Measurements from ENCODE around the gene GNG10.
A peak's percentile ranks its signal among the peaks of the same experiment; 100 is the strongest.
"Not testable (repeated sequence)": the region's sequence is repeated elsewhere in the genome, so short reads cannot be mapped to it uniquely, and the experiment has no call there.

Gene GNG10

DNA sequence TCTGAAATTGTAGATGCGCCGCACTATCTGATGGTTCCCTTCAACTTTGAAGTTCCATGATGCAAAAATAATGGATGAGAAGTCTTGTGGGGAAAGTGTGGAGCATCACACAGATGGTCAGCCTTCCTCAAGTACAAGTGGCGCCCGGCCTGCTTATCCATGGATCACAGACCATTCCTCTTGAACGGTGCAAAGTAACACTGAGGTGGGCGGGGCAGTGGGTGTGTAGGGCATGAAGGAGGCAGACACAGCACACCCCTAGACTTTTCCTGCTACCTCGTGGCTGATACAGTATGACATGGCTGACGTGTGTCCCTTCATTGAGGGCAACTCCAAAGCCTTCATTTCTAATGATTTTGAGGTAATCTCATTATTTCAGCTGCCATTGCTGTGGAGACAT is 2.5 kb upstream of the GNG10 start:
- DNase-seq, result no peak

DNA sequence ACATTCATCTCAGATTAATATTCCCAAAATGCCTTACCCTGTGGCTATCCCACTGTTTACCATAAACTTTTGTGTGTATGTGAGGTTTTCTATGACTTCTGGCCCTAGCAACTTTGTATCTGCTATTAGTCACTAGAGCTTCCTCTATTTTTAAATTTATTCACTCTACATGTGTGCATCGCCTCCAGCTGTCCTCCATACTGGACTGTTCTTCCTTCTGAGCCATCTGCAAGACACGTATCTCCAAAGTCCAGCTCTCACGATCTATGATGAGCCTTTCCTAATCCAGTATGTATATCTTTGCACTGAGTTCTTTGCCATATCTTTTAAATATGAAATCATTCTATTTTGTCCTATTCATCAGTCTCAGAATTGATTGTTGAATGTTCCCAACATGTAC is 1.7 kb upstream of the GNG10 start:
- DNase-seq, result no peak

DNA sequence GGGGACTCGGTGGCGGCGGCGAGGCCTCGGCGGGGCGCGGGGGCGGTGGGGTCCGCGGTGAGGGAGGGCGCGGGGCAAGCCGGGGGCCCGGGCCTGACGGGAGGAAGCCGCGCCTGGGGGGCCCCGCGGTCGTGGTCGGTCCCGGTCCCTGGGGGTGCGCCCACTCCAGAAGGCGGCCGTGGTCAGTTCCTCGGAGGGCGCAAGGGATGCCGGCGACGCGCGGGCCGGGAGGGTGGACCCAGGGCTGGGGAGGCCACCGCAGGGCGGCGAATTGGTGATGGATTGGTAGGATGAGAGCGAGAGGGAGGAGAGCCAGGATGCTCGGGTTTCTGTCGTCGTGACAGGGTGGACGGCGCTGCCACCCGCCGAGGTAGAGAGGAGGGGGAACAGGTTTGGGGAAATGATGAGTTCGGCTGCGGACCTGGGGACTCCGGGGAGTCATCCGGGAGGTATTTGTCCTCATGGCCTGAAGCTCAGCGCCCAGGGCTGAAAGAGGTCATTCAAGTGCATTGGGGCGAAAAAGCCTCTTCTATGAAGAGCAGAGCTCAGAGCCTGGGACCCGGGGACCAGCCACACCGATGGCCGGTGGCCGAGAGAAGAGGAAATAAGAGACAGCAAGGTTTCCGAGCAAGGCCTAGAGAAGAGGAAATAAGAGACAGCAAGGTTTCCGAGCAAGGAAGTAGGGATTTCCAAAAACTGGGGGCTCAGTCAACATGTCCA is 557 bp downstream of the GNG10 start:
- DNase-seq, result peak; percentile 5

DNA sequence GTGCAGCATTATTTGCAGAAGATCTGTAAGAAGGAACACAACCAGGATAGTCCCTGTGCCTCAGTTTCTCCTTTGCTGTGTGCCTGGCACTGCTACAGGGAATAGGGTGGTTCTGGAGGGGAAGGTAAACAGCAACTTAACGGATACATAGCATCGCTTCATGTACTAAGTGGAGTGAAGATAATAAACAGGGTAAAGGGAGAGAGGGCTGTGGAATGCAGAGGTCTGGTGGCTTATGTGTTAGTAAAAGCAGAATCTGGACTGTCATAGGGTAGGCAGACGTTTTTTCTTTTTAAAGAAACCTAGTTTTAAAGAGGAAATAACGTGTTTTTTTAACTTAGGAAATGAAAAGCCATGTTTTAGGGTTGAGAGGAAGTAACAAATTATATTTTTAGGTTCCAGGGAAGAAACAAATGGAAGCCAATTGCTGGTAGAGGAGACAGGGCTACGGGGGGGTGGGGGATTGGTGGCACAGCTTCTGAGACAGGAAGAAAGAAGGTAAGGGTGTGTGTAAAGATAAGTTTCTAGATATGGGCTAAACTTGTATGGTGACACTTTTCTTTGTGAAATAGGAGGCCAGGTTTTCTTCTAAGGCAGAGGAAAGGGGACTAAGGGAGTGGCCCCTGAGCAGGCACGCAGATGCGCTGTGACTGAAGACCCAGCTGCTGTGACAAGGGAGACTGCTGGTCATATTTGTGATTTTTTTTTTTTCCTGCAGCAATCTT is 1.3 kb downstream of the GNG10 start:
- DNase-seq, result no peak

DNA sequence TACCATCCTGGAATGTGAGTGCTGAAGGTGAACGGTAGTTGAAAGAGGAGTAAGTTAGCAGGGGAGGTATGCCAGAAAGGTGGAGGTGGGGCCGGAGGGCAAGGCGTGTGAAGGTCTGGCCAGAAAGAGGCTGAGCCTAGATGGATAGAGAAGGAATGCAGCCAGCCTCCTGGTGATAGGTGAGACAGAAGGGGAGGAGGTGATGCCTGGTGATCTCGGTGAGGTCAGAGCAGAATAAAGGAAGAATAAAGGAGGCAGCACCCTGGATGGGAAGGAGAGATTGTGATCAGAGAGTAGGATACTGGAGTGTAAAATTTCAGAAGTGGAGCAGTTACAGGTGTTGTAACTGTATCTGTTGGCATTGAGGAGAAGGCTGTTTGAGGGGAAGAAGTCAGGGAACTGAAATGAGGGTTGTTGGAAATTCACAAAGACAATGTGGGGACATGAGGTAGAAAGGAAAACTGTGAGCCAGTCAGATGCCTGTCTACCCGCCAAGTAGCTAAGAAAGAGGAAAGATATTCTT is 2.0 kb downstream of the GNG10 start:
- no peak for DNase-seq

DNA sequence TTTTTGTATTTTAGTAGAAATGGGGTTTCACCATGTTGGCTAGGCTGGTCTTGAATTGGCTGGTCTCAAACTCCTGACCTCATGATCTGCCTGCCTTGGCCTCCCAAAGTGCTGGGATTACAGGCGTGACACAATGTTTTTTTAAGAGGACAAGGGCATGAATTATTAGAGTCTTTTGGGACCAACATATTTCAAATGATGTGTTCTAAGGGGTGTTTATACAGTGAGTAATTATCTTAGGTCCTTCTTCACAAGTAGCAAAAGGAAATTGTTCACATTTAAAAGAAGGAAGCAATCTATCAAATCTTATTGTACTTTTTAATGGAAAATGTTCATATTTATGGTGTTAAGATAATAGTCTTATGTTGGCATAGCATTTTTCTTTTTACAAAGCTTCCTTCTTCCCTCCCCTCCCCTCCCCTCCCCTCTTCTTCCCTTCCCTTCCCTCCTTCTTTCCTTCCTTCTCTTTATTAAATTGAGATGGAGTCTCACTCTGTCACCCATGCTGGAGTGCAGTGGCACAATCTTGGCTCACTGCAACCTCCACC is 6.7 kb downstream of the GNG10 start:
- DNase-seq, result no peak

DNA sequence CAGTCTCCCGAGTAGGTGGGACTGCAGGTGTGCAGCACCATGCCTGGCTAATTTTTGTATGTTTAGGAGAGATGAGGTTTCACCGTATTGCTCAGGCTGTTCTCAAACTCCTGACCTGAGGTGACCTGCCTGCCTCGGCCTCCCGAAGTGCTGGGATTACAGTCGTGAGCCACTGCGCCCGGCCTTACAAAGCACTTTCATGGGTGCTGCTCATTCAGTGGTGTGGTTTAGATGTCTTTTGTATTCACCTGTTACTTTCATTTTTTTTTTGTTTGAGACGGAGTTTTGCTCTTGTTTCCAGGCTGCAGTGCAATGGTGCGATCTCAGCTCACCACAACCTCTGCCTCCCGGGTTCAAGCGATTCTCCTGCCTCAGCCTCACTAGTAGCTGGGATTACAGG is 7.2 kb downstream of the GNG10 start:
- DNase-seq, result not testable (repeated sequence)

DNA sequence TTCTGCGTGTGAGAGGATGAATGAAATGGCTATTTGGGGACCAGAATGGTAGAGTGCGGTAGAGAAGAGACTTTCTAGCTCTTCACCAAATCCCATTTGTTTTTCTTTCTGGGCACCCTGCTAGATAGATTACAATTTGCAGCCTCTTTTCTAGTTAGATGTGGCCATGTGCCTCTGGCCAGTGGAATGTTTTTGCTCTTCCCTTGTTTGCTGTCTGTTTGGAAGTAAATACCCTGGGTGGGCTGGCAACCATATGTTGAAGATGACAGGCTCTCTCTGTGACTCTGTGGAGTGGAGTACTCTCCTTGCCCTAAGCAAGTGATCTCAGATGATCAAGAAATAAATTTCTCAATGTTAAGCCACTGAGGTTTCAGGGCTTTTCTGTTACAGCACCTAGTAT is 12.9 kb downstream of the GNG10 start:
- DNase-seq, result no peak

DNA sequence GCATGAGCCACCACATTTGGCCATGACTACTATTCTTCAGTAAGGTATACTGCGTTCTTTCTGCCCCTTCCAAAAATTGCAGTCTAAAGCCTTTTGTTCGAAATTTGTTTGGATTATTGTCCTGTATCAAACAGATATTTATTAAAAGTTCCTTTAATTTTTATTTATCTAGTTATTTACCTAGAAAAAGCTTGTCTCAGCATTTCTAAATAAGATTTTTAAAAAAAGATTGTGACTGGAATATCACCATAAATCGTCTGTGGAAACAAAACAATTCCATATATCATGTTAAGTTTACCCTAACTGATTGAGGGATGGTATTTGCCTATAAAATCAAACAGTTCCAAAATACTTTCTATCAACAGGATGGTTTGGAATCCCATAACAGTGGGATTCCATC is 14.7 kb downstream of the GNG10 start:
- no peak for DNase-seq

DNA sequence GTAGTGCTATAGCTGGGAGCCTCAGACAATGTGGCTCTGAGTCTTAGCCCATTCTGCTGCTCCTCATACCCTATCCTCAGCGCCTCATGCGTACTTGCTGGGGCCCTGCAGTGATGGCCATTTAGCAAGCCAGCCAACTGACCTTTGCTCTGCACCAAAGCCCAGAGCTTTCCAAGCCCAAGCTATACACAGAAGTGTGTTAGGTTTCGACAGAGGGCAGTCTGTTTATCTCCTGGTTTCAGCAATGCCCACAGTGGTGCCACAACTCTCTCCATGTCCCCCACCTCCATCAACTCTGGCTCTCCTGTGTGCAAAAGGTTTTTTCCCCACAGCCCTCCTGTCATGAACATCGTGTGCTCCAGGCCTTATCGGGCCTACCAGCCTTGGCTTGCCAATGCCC is 16.9 kb downstream of the GNG10 start:
- DNase-seq, result no peak

DNA sequence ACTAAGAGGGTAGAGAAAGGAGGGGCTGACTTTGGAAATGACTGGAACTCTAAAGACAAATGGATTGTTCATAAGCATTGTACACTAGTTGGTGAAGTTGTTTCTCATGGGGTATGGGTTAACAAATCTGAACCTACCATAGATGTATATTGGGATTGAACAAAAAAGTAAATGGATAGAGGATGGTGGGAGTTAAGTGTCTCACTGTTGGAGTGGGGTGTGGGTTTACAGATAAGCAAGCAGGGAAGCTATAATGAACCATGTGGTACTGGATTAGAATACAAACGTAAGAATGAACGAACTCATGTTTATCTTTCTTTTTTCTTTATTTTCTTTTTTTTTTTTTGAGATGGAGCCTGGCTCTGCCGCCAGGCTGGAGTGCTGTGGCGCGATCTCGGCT is 17.8 kb downstream of the GNG10 start:
- DNase-seq, result no peak

DNA sequence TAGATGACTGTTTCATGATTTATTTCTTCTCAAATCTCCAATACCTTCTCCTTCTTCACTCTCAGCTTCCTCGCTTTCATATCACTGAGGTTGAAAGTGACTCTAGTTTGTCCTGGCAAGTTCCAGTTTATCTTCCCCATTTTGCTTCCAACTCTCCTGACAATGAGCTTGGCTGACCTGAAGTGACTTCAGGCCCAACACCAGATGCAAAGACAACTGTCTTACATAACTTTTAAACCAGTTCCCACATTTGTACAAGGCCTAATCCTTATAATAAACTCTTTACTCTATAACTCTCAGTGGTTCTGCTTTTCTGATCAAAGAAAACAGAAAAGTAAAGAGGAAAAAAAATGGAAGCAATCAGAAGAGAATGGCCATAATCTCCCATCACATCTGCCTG is 22.0 kb downstream of the GNG10 start:
- DNase-seq, result no peak

DNA sequence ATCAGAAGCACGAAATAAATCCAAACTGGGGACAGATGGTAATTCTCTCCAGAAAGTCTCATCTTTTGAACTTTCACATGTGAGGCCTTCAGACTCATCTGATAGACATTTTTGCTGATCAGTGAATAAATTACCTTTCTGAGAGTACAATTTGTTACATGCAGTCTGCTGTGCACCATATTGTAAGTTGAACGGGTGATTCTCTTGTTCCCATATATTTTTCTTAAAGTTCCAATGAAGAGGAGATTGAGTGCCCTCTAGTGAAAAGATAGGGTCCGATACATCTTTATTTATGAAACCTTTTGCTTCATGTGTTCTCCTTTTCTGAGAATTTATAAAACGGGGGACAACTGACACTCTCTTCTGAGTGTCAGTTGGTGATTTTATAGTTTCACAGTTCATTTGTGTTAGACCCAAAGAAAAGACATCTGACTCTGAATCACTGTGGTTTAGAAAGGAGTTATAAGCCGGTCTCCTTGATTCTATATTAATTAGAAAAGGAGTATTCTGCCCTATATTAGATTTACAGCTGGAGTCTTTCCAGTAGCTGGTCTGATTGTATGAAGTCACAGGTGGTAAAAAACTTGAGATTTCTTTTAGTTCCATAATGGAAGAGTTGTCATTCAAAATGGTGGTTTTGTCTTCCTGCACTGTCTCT is 30.4 kb downstream of the GNG10 start:
- DNase-seq, result peak; percentile 24

DNA sequence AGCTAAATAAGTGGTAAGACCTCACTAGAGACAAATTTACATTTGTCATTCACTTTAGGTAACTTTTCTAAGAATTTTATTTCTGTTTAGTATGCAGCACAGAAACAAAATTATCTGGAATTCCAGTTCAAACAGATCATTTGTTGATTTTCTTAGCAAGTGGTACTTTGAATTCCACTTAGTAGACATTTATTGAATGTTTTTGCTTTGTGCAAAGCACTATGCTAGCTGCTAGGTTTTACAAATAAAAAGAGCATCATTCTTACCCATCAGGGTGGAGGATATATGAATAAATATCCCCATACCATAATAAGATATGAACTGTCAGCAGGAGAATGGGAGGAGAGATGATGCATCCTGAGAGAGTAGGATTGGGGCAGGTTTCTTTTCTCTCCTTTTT is 35.4 kb downstream of the GNG10 start:
- DNase-seq, result no peak

DNA sequence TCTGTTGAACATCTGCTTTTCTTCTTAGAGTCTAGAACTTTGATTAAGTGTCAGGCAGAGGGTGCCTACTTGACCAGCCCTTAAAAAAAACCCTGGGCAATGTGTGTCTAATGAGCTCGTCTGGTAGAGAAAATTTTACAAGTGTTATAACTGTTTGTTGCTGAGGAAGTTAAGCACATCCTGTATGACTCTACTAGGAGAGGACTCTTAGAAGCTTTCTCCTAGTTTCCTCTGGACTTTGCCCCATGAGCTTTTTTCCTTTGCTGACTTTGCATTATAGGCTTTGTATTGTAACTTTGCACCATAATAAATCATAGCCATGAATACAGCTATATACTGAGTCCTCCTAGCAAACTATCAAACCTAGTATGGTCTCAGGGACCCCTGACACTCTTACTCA is 39.4 kb downstream of the GNG10 start:
- no peak for DNase-seq

DNA sequence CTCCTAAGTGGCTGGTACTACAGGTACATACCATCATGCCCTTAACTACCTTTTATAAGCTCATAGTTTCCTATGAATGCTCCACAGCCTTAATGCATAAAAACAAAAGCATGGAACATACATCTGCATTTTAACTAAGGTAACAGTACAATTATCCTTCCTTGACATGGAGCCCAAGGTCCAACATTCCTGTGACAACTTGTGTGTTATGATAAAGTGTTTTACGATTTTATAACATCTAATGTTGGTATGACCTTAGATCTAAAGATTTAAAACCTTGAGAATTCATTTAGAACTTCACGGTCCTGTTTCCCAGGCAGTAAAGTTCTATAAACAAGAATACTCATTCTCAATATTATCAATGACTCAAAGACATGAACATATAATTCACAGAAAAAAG is 43.1 kb downstream of the GNG10 start:
- no peak for DNase-seq

DNA sequence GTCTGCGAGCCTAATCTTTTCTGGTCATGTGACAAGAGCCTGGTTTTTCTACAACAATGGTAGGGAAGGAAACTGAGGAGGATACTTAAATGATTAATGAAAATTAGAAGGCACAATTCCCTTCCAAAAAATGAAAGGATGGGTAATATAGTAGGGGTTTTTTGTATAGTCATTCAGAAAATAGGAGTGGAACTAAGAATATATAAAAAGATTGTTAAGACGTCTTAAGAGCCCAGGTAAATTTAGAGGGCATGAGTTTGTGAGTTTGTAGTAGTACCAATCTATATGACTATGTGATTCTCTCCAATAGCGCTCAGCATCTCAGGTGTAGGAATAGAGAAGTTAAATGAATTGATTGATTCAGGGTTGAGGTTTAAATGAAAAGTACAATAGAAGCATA is 50.1 kb downstream of the GNG10 start:
- DNase-seq, result no peak

DNA sequence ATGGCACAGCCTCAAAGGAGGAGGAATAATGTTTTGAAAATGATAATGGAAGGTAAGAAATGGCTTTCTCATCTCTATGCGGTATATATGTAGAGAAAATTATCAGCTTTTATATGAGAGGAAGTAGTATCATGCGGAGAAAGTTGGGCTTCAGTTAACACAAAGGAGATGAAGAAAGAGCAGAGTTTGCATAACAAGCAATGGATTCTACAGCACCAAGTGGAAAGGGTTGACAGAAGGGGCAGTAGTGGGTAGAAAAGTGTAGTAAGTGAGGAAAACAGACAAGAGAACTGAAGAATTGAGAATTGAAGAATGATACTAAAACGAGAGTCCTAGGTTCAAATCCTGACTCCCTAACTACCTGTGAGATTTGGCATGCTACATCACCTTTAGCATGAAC is 51.0 kb downstream of the GNG10 start:
- DNase-seq, result no peak

DNA sequence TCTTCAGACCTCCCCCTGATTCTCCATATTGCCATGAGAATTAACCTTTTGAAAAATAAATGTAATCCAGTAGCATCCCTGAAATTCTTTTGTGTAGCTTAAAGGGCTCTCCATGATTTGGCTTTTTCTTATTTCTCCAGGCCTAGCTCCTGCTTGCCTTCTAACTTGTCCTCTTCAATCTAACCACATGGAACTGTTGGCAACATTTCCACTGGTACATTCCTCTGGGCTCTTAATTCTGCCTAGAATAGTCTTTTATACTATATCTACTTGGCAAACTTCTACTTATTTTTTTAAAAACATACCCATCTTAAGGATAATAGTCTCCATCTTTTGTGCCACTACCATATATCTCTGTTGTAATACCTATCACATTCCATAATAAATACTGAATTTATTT is 54.1 kb downstream of the GNG10 start:
- no peak for DNase-seq

DNA sequence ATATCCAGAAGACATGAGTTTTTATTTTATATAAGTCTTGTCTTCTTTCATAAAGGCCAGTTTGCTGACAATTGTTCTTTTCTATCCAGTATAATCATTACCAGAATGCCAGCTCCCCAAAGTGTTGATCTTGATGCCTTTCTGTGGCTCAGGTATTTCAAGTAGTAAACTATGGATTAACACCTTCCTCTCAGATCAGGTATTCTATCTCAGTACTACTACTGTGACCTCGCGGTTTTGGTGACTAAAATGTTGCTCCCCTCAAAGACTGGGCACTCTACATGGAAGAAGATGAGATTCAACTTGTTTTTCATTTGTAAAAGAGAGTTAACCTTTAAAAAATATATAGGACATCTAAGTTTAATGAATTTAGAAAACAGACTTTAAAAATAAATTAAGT is 58.1 kb downstream of the GNG10 start:
- DNase-seq, result no peak
